Measurements from ENCODE around the gene ADGRG6.

- TF ChIP-seq CEBPB (IDR thresholded peaks at IDR 0.05; ENCODE audit: low read depth, low read length) (no peak), GABPA (IDR thresholded peaks at IDR 0.05; ENCODE audit: borderline replicate concordance, insufficient read depth, low read length) (no peak)
- TF ChIP-seq, protein P1, sequence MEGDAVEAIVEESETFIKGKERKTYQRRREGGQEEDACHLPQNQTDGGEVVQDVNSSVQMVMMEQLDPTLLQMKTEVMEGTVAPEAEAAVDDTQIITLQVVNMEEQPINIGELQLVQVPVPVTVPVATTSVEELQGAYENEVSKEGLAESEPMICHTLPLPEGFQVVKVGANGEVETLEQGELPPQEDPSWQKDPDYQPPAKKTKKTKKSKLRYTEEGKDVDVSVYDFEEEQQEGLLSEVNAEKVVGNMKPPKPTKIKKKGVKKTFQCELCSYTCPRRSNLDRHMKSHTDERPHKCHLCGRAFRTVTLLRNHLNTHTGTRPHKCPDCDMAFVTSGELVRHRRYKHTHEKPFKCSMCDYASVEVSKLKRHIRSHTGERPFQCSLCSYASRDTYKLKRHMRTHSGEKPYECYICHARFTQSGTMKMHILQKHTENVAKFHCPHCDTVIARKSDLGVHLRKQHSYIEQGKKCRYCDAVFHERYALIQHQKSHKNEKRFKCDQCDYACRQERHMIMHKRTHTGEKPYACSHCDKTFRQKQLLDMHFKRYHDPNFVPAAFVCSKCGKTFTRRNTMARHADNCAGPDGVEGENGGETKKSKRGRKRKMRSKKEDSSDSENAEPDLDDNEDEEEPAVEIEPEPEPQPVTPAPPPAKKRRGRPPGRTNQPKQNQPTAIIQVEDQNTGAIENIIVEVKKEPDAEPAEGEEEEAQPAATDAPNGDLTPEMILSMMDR (IDR thresholded peaks at IDR 0.05; ENCODE audit: control extremely low read depth in 1 of 3, insufficient read depth in 1 of 3, low read depth in 1 of 3, low read length in 3 of 3): no peak
Observed at GRCh38 chr6:142297996-142298753, 3.6 kb upstream of the ADGRG6 start.

Data from H1 (cell line).